ENCODE measurements around the gene IL20. TPM values are rescaled to one million over a fixed set of nuclear protein-coding genes. Genes with fewer than 3 reads are reported as not detected.

The IL20 gene
- polyA plus RNA-seq, 1 donor (not counting 4 experiments of a cell fraction or from before 2014, with no cell fraction given), result 4.7 TPM

DNA sequence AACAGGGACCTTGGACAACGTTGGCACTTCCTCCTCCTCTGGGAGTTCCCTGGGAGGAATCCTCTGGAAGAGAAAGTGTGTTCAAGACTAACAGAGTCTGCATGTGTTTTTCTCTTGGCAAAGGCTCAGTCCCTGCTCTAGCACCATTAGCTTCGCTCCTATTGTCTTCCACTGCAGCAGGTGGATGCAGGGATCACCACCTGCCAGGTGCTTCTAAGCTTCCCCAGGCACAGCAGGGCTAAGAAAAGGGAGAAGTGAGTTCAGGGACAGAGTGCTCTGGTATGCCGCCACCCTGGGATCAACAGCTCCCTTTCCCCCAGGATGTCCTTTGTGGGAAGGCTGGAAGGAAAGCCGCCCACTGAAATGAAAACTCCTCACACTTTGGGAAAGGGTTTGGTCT lies 43.9 kb upstream of the IL20 start:
- dilution Hi-C loops (cut with MboI; ENCODE audit: extremely low pct_ligation_motif_present, low sequenced_read_pairs), result no loop called here
- H3K36me3 ChIP-seq (ENCODE audit: control insufficient read depth in 2 of 2, extremely low read depth in 1 of 2, insufficient read depth in 2 of 2, low read length in 2 of 2), result no peaks in the 10 kb centered on the region
- no peaks in the 10 kb centered on the region for H3K9me1 ChIP-seq (ENCODE audit: control insufficient read depth, extremely low read depth, insufficient read depth, low read length)
- no peaks in the 10 kb centered on the region for H3K79me2 ChIP-seq (ENCODE audit: control insufficient read depth, insufficient read depth, low read length)
- FAIRE-seq (no peak), DNase-seq (ENCODE audit: low read depth, low spot score) (no peak)
- no peaks in the 10 kb centered on the region for H3K27me3 ChIP-seq (ENCODE audit: control insufficient read depth, extremely low read depth, insufficient read depth, low read length)
- no peaks in the 10 kb centered on the region for H3K9me3 ChIP-seq (ENCODE audit: control insufficient read depth, low read depth, low read length)
- H3K4me2 ChIP-seq (ENCODE audit: control insufficient read depth, extremely low read depth, insufficient read depth, low read depth, low read length), result no peak overlapping the region
- no peak overlapping the region for H2AFZ ChIP-seq (ENCODE audit: control insufficient read depth, low read length)
- no peak overlapping the region for H3K4me3 ChIP-seq (ENCODE audit: control insufficient read depth in 2 of 3, extremely low read depth in 1 of 3, insufficient read depth in 2 of 3, low read depth in 1 of 3, low read length in 3 of 3)
- peaks cover 5% of the 10 kb centered on the region for H3K4me1 ChIP-seq (ENCODE audit: control insufficient read depth, extremely low read depth, insufficient read depth, low read length)
- no peak overlapping the region for H3K27ac ChIP-seq (ENCODE audit: control insufficient read depth, insufficient read depth, low read length)
- H4K20me1 ChIP-seq (ENCODE audit: control insufficient read depth, extremely low read depth, insufficient read depth, low read length), result no peaks in the 10 kb centered on the region
- TF ChIP-seq, protein P1, sequence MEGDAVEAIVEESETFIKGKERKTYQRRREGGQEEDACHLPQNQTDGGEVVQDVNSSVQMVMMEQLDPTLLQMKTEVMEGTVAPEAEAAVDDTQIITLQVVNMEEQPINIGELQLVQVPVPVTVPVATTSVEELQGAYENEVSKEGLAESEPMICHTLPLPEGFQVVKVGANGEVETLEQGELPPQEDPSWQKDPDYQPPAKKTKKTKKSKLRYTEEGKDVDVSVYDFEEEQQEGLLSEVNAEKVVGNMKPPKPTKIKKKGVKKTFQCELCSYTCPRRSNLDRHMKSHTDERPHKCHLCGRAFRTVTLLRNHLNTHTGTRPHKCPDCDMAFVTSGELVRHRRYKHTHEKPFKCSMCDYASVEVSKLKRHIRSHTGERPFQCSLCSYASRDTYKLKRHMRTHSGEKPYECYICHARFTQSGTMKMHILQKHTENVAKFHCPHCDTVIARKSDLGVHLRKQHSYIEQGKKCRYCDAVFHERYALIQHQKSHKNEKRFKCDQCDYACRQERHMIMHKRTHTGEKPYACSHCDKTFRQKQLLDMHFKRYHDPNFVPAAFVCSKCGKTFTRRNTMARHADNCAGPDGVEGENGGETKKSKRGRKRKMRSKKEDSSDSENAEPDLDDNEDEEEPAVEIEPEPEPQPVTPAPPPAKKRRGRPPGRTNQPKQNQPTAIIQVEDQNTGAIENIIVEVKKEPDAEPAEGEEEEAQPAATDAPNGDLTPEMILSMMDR (optimal IDR thresholded peaks at IDR 0.05 in 1 of 3, IDR thresholded peaks at IDR 0.05 in 1 of 3, conservative IDR thresholded peaks at IDR 0.05 in 1 of 3; ENCODE audit: extremely low read depth in 1 of 3, insufficient read depth in 2 of 3, low read length in 3 of 3), result no peak
- TF ChIP-seq EZH2 (IDR thresholded peaks at IDR 0.05; ENCODE audit: low read length), result no peak
- H3K9ac ChIP-seq (ENCODE audit: control insufficient read depth, extremely low read depth, insufficient read depth, low read length), result no peak overlapping the region

DNA sequence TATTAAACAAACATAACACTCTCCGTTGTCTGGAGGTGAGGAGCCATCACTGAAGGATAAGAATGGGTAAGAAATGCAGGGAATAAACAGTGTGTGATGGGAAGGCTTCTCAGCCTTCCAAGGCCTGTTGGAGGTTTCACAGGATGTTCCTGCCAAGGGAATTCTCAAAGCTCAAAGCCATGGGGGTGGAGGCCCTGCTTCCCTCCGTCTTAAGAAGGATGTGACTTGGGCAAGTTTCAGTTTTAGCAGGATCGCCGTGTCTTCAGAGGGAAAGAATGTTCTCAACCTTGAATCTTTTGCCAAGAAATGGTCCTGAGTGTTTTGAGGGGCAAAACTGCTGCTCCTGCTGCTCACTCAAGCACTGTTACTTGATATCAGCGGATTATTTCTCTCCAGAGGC lies 41.7 kb upstream of the IL20 start:
- dilution Hi-C loops (cut with MboI; ENCODE audit: extremely low pct_ligation_motif_present, low sequenced_read_pairs), result no loop called here
- no peaks in the 10 kb centered on the region for H3K27me3 ChIP-seq (ENCODE audit: control insufficient read depth, extremely low read depth, insufficient read depth, low read length)
- no peak for FAIRE-seq
- TF ChIP-seq, protein P1 (optimal IDR thresholded peaks at IDR 0.05 in 1 of 3, IDR thresholded peaks at IDR 0.05 in 1 of 3, conservative IDR thresholded peaks at IDR 0.05 in 1 of 3; ENCODE audit: extremely low read depth in 1 of 3, insufficient read depth in 2 of 3, low read length in 3 of 3), result no peak
- no peak for TF ChIP-seq EZH2 (IDR thresholded peaks at IDR 0.05; ENCODE audit: low read length)
- H3K36me3 ChIP-seq (ENCODE audit: control insufficient read depth in 2 of 2, extremely low read depth in 1 of 2, insufficient read depth in 2 of 2, low read length in 2 of 2), result no peaks in the 10 kb centered on the region
- peaks cover 10% of the 10 kb centered on the region for H3K4me1 ChIP-seq (ENCODE audit: control insufficient read depth, extremely low read depth, insufficient read depth, low read length)
- H3K9me3 ChIP-seq (ENCODE audit: control insufficient read depth, low read depth, low read length), result no peaks in the 10 kb centered on the region
- H3K4me2 ChIP-seq (ENCODE audit: control insufficient read depth, extremely low read depth, insufficient read depth, low read depth, low read length), result no peak overlapping the region
- no peak overlapping the region for H3K4me3 ChIP-seq (ENCODE audit: control insufficient read depth in 2 of 3, extremely low read depth in 1 of 3, insufficient read depth in 2 of 3, low read depth in 1 of 3, low read length in 3 of 3)
- no peaks in the 10 kb centered on the region for H3K9me1 ChIP-seq (ENCODE audit: control insufficient read depth, extremely low read depth, insufficient read depth, low read length)
- DNase-seq (ENCODE audit: low read depth, low spot score), result no peak
- H3K79me2 ChIP-seq (ENCODE audit: control insufficient read depth, insufficient read depth, low read length), result no peaks in the 10 kb centered on the region
- H3K27ac ChIP-seq (ENCODE audit: control insufficient read depth, insufficient read depth, low read length), result no peak overlapping the region
- no peak overlapping the region for H3K9ac ChIP-seq (ENCODE audit: control insufficient read depth, extremely low read depth, insufficient read depth, low read length)
- H2AFZ ChIP-seq (ENCODE audit: control insufficient read depth, low read length), result no peak overlapping the region
- H4K20me1 ChIP-seq (ENCODE audit: control insufficient read depth, extremely low read depth, insufficient read depth, low read length), result no peaks in the 10 kb centered on the region

Measured in keratinocyte (primary cell).